ENCODE measurements around the gene L3MBTL4.

Gene L3MBTL4

GRCh38 chr18:6018671-6019070 lies 396.0 kb downstream of the L3MBTL4 start:
- DNase-seq = no peak

DNA sequence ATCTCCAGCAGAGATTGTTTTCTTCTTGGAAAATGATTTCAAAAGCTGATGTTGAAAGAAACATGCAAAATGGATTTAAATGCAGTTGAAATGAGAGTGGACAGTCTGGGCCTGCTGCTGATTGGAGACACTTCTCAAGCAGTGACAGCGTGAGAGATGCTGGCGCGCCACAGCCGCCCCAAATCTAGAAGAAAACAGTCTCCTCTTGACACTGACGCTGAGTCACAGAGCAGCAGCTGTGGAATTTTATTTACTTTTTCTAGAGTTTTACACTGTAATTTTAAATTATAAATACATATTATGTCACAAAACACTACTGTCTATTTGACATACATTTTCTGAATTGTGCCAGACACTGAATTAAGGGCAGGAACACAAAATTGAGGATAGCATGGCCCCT lies 397.5 kb downstream of the L3MBTL4 start:
- DNase-seq = no peak

DNA sequence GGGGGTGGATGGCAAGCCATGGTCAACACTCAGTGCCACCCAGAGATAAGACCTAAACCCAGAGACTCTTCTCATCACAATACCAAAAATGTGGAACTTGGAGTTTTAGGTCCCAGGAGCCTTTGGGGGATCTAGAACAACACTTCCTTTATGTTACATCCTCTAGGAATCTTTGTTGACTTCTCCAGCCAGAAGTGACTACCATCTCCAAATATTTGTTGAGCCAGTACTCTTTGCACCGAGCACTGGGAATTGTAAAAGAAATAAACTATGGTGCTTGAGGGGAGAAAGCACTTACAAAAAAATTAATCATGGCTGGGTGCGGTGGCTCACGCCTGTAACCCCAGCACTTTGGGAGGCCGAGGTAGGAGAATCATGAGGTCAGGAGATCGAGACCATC lies 399.3 kb downstream of the L3MBTL4 start:
- DNase-seq = no peak

DNA sequence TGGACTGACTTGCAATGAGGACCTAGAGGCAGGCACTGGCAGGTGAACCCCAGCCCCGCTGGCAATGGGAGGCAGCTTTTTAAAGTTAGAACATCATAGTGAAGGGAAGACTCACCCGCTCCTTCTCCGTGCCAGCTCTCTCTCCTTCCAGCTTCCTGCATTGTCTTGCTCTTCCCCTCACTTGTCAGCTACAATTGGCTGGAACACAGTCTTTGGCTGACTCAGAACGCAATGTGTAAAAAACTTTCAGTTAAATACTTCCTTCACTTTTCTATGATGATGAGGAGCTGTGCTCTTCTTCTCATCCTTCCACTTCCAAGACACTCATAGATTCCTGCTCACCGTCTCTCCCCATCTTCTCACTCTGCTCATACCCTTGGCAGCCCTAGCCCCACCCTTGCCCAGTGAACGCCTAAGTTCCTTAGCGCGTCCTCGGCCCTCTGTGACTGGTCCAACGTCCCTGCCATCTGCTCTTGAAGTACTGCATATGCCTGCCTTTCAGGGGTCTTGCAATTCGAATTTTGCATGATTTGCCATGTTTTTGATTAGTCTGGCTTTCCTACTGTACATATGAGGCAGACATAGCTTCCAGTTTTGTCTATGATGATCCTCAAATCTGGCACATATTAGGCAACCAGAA lies 401.4 kb downstream of the L3MBTL4 start:
- no peak for DNase-seq

- no peak for DNase-seq
Observed at GRCh38 chr18:6010921-6011320, 403.8 kb downstream of the L3MBTL4 start.

DNA sequence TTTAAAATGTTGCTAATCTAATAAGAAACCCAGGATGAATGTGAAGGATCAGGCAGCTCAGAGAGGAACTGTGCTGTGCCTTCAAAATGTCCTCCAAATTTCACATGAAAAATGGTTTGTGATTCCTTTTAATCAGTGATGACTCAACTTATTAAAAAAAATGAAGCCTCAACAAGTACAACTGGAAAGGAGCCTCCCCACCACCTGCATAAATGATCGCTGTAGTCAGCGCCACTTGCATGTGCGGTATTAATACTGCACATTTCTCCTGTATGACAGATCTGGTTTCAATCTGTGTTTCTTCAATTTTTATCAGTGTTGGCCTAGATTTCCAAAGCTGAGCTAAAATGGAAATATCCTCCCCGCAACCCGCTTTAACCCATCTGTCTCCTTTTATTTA lies 404.4 kb downstream of the L3MBTL4 start:
- DNase-seq = no peak

DNA sequence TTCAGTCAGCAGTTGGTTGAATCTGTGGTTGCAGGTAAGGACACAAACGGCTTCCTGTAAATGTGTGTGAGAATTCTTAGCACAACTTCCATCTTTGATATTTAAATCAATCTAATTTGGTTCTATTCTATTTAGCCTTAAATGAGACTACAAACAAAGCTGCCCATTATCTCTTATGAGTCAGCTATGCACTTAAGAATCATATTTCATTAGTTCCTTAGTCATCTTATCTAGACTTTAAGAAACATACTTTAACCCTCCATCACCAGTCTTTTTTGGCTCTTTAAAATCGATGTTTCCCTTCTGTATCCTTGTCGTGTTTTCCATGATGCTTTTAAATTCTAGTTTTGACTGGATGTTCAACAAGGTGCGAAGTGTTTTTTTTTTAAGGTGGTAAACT lies 405.0 kb downstream of the L3MBTL4 start:
- DNase-seq = no peak

- no peak for DNase-seq
Observed at GRCh38 chr18:6004683-6005082, 410.0 kb downstream of the L3MBTL4 start.

GRCh38 chr18:6004119-6004518 lies 410.6 kb downstream of the L3MBTL4 start:
- DNase-seq = no peak

DNA sequence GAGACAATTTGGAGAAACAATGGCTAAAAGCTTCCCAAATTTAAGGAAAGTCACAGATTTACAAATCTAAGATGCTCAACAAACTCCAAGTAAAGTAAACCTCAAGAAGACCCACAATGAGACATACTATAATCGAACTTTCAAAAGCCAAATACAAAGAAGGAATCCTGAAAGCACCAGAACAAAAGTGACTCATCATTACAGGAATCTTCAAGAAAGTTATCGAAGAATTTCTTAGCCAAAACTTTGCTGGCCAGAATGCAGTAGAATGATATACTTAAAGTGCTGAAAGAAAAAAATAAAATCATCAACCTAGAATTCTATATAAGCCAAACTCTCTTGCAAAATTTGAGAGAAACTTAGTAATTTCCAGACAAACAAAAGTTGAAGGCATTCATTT lies 412.8 kb downstream of the L3MBTL4 start:
- DNase-seq = no peak

- no peak for DNase-seq
Observed at GRCh38 chr18:5998907-5999306, 415.8 kb downstream of the L3MBTL4 start.

GRCh38 chr18:5998166-5998881 lies 416.4 kb downstream of the L3MBTL4 start:
- DNase-seq = no peak

DNA sequence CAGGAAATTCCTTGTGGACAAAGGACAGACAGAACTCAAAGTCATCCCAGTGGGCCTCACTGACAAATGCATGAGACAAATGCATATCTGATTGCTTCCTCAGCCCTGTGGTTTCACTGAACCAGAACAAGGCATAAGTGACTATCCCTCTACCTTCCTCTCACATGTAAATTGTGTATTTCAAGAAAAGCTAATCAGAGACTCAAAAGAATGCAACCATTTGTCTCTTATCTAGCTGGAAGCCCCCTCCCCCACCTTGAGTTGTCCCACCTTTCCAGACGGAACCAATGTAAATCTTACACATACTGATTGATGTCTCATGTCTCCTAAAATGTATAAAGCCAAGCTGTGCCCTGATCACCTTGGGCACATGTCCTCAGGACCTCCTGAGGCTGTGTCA lies 417.4 kb downstream of the L3MBTL4 start:
- DNase-seq = no peak

DNA sequence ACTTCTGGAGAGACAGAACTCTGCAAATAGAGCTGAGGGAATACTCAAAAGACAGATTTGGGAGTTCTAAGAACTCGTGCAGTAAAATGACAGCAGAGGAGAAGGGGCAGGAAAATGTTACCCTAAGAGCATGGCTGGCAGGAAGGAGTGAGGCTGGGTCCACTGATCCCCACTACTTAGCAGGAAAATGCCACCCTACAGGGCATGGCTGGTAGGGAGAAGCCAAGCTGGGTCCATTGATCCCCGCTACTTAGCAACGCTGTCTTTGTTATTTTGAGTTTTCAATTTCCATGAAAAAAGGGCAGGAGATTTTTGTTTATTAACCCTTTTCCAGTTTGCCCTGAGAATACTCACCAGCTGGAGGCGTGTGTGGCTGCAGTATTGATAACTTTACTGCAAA lies 419.1 kb downstream of the L3MBTL4 start:
- DNase-seq = no peak

- no peak for DNase-seq
Observed at GRCh38 chr18:5993938-5994337, 420.8 kb downstream of the L3MBTL4 start.

DNA sequence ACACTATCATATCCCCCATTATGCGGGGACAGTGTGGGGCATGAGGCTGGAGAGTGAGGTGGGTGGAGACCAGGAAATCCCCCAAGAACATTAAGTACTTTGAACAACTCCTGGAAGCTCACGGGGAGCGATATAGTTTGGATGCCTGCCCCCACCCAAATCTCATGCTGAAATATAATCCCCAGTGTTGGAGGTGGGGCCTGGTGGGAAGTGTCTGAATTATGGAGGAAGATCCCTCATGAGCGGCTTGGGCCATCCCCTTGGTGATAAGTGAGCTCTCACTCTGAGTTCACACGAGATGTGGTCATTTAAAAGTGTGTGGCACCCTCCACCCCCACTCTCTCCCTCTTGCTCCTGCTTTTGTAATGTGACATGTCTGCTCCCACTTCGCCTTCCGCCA lies 422.3 kb downstream of the L3MBTL4 start:
- DNase-seq = no peak

GRCh38 chr18:5987249-5987648 lies 427.5 kb downstream of the L3MBTL4 start:
- no peak for DNase-seq

DNA sequence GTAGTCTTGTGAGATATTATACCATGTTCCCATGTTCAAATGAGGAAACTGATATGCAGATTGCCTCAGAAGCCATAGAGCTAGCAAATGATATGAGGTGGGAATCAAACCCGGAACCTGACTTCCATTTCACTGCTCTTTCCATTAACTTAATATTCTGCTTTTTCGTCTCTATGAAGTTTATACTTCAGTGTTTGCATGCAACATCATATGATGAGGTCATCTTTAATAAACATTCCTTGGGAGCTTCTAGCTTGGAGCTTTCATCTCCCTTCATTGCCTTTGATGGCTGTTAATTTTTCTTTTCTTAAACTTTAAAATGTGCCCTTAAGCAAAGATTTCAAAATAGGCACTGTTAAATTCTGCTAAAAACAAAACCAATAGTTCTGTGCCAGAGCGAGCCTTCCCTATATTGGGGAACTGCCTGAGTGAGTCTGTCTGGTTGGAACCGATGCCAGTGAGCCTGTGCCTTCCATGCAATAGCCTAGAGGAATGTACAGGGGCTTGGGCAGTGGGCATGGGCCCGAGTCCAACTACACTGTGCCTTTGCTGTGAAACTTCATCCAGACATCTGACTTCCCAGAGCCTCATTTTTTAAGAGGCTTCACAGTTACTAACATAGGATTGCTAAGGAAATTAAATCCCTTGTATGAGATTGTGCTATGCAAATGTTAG lies 428.3 kb downstream of the L3MBTL4 start:
- no peak for DNase-seq

DNA sequence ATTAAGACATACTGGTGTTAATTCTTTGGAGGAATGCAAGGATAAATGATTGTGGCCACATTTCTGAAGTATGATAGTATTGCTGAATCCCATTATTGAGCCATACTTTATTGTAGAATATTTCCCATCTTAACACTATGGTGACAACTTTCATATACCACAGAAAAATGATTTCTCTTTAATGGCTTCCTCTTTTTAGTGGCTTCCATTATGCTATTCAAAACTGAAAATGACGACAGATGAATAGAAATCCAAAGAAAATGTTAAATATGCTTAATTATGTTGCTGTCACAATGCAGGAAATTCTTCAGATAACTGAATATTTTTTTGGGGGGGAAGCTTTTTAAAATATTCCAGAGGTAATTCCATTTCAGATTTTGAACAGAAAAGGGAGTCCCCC lies 430.5 kb downstream of the L3MBTL4 start:
- DNase-seq = no peak

DNA sequence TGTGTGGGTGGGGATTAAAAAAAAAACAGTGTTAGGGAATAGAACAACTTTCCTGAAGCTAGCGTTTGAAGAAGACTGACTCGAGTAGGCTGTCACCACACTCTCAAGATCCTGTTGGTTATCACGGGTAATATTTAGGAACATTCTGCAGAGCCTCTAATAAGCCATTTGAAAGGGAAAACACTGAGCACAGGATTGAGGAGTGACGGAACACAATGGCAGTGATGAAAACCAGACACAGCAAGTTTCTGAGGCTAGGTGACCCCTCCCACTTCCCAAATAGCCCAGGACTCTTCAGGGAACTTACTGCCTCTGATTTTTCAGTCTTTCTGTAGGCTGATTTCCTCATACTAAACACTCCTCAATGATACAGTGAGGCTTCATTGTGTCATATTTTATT lies 431.2 kb downstream of the L3MBTL4 start:
- no peak for DNase-seq

DNA sequence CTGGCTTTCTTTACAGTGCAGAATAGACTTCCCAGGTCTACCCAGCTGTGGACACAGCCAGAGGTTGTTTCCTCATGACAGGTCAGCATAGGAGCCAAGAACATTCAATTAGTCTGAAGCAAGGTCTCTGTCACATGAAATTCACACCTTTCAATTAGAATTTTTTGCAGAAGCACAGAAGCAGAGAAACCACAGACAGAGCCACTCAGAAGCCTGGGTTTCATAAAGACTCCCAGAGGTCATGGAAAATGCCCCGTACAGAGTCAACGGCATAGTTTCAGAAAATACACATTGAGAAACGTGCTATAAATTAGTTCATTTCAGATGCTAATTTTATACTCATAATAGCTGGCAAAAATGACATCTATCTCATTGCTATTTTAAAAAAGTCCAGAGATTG lies 432.4 kb downstream of the L3MBTL4 start:
- DNase-seq = no peak

DNA sequence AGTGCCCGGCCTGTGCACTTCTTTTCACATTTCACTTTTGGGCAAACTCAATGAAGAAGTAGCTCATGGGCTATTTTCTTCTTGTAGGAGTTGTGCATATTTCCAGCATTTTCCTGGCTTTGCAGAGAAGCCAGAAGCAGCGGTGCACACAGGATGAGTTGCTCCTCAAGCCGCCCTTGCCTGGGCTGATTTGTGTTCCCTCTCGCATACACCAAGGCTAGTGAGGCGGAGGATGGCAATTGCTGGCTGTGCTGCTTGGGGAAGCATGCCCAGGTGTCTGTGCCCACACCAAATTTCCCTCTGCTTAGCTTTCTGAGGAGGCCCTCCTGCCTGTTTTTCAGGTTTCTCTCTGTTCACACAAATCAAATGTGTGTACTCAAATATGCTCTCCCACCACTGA lies 434.0 kb downstream of the L3MBTL4 start:
- DNase-seq = no peak

GRCh38 chr18:5979971-5980457 lies 434.7 kb downstream of the L3MBTL4 start:
- DNase-seq = no peak

- no peak for DNase-seq
Observed at GRCh38 chr18:5979176-5979888, 435.4 kb downstream of the L3MBTL4 start.

Measured in CD4-positive, alpha-beta T cell treated with Interleukin-21 for 1 hour (primary cell).